Osteocyte (in vitro differentiated cells): ENCODE measurements around the gene FARS2. TPM values are rescaled to one million over a fixed set of nuclear protein-coding genes. Genes with fewer than 3 reads are reported as not detected.

Source experiments
- DNase-seq: peaks from one replicate; pipeline ENCODE4 v3.0.0; 2021; ENCODE audit warnings: mixed read lengths; ENCODE audit not compliant: unreplicated experiment; ENCODE audit errors: extremely low spot score
- H3K27ac Mint-ChIP-seq: one replicate; pipeline ENCODE4 v1.8.0; 2021; ENCODE audit warnings: mild to moderate bottlenecking, mixed read lengths; ENCODE audit not compliant: unreplicated experiment
- H3K27me3 Mint-ChIP-seq: one replicate; pipeline ENCODE4 v1.8.0; 2021; ENCODE audit warnings: mixed read lengths; ENCODE audit not compliant: unreplicated experiment
- H3K36me3 Mint-ChIP-seq: one replicate; pipeline ENCODE4 v1.8.0; 2021; ENCODE audit warnings: mixed read lengths; ENCODE audit not compliant: unreplicated experiment
- H3K4me1 Mint-ChIP-seq: one replicate; pipeline ENCODE4 v1.8.0; 2021; ENCODE audit warnings: mixed read lengths; ENCODE audit not compliant: unreplicated experiment
- H3K4me3 Mint-ChIP-seq: one replicate; pipeline ENCODE4 v1.8.0; 2021; ENCODE audit warnings: mild to moderate bottlenecking, moderate library complexity, mixed read lengths; ENCODE audit not compliant: unreplicated experiment
- H3K9me3 Mint-ChIP-seq: one replicate; pipeline ENCODE4 v1.8.0; 2021; ENCODE audit warnings: mixed read lengths; ENCODE audit not compliant: unreplicated experiment
- CTCF ChIP-seq: fragments of 200-600 bp; sonication (generic); IDR thresholded peaks from 2 replicates; pipeline ENCODE4 v1.5.0; 2021; ENCODE audit warnings: antibody characterized with exemption, mild to moderate bottlenecking, moderate library complexity
- total RNA-seq: library from RNA; stranded (reverse); gene quantifications from 2 replicates; pipeline ENCODE4 v1.2.1, GENCODE V29; 2021

The FARS2 gene
- total RNA-seq, 1 donor from 2014 or later = 17.4 TPM

- DNase-seq = no peak
- H3K36me3 Mint-ChIP-seq = peaks cover 2% of the 10 kb centered on the region
- H3K27ac Mint-ChIP-seq = no peak overlapping the region
- H3K27me3 Mint-ChIP-seq = no peaks in the 10 kb centered on the region
- no peak for TF ChIP-seq CTCF
- no peak overlapping the region for H3K4me3 Mint-ChIP-seq
- no peaks in the 10 kb centered on the region for H3K9me3 Mint-ChIP-seq
- peaks cover 4% of the 10 kb centered on the region for H3K4me1 Mint-ChIP-seq
Measured at GRCh38 chr6:5532941-5533340, 271.6 kb downstream of the FARS2 start.

GRCh38 chr6:5534643-5535042 is 273.3 kb downstream of the FARS2 start:
- Mint-ChIP-seq H3K27ac (no peak overlapping the region), H3K4me1 (peaks cover 8% of the 10 kb centered on the region), H3K36me3 (peaks cover 2% of the 10 kb centered on the region), H3K27me3 (no peaks in the 10 kb centered on the region), H3K4me3 (no peak overlapping the region), H3K9me3 (no peaks in the 10 kb centered on the region)
- no peak for DNase-seq
- no peak for TF ChIP-seq CTCF

- Mint-ChIP-seq H3K27me3 (no peaks in the 10 kb centered on the region), H3K36me3 (peaks cover 2% of the 10 kb centered on the region), H3K4me1 (peaks cover 8% of the 10 kb centered on the region), H3K9me3 (no peaks in the 10 kb centered on the region), H3K27ac (no peak overlapping the region), H3K4me3 (no peak overlapping the region)
- TF ChIP-seq CTCF = no peak
- no peak for DNase-seq
Measured at GRCh38 chr6:5536644-5537043, 275.3 kb downstream of the FARS2 start.

- no peak overlapping the region for H3K4me3 Mint-ChIP-seq
- peaks cover 8% of the 10 kb centered on the region for H3K4me1 Mint-ChIP-seq
- no peaks in the 10 kb centered on the region for H3K9me3 Mint-ChIP-seq
- H3K27ac Mint-ChIP-seq = no peak overlapping the region
- H3K36me3 Mint-ChIP-seq = peaks cover 2% of the 10 kb centered on the region
- no peaks in the 10 kb centered on the region for H3K27me3 Mint-ChIP-seq
- no peak for TF ChIP-seq CTCF
- no peak for DNase-seq
Measured at GRCh38 chr6:5537132-5537531, 275.8 kb downstream of the FARS2 start.

- H3K27ac Mint-ChIP-seq = no peak overlapping the region
- peaks cover 2% of the 10 kb centered on the region for H3K36me3 Mint-ChIP-seq
- peaks cover 8% of the 10 kb centered on the region for H3K4me1 Mint-ChIP-seq
- no peak for TF ChIP-seq CTCF
- no peak overlapping the region for H3K4me3 Mint-ChIP-seq
- H3K9me3 Mint-ChIP-seq = no peaks in the 10 kb centered on the region
- no peak for DNase-seq
- no peaks in the 10 kb centered on the region for H3K27me3 Mint-ChIP-seq
Measured at GRCh38 chr6:5537967-5538366, 276.7 kb downstream of the FARS2 start.
